Cardiac muscle cell (in vitro differentiated cells and primary cell): Measurements from ENCODE around the gene EXOC4. TPM values are rescaled to one million over a fixed set of nuclear protein-coding genes. Genes with fewer than 3 reads are reported as not detected.

Experiments used
- DNase-seq, 2 donors: peaks; one replicate each; pipeline versions ENCODE4 v3.0.0 to v3.0.0-alpha.2; 2010 to 2017; ENCODE audit warnings: low read depth in 1 of 2, low spot score in 1 of 2
- H3K27ac ChIP-seq: fragments of 200-600 bp; sonication (generic); 2 replicates; pipeline ENCODE4 v1.5.1; 2016
- H3K27me3 ChIP-seq: fragments of 200-600 bp; sonication (generic); 2 replicates; pipeline ENCODE4 v1.6.0; 2016; ENCODE audit warnings: control low read depth
- H3K36me3 ChIP-seq: fragments of 200-600 bp; sonication (generic); 2 replicates; pipeline ENCODE4 v1.5.1; 2016; ENCODE audit warnings: control low read depth
- H3K4me1 ChIP-seq: fragments of 200-600 bp; sonication (generic); 2 replicates; pipeline ENCODE4 v1.8.1; 2017; ENCODE audit warnings: low read depth, mild to moderate bottlenecking, mixed run types
- H3K4me3 ChIP-seq: fragments of 200-600 bp; sonication (generic); 2 replicates; pipeline ENCODE4 v1.5.1; 2016; ENCODE audit warnings: mild to moderate bottlenecking
- H3K9me3 ChIP-seq: fragments of 200-600 bp; sonication (generic); 2 replicates; pipeline ENCODE4 v1.5.1; 2017; ENCODE audit warnings: low read depth, mild to moderate bottlenecking, control low read depth
- polyA plus RNA-seq: library from polyadenylated mRNA; unstranded; fragments of >200 nt; fragmentation: Nextera tagmentation; extraction: Ambion mirVana; gene quantifications from 2 replicates; pipeline ENCODE4 v1.2.1, GENCODE V29; 2016
- total RNA-seq: library from RNA; depleted of rRNA; stranded (reverse); fragments of >200 nt; gene quantifications from 2 replicates; pipeline ENCODE4 v1.2.3, GENCODE V29; 2016
- TF ChIP-seq, protein P1 (sequence below): IDR thresholded peaks from 2 replicates; pipeline ENCODE4 v1.5.1; 2012; ENCODE audit warnings: low read depth, mild to moderate bottlenecking, low read length

Gene EXOC4
- total and polyA plus RNA-seq, 2 experiments from 2014 or later = 33.6 to 46.0 TPM

DNA sequence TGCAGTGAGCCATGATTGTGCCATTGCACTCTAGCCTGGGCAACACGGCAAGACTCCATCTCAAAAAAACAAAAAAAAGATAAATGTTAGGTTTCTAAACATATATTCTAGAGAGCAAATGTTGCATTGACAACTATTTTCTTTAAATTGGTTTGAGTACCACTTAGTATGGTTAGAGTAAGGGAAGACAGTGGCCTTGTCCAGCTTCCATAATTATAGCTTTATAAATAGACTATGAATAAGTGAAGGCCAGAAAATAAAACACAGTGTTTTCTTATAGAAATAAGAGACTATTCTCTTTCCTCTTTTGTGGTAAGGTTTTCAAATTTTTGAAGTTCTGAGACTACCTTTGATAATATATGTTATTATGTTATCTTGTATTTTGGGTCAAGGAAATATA lies 50.5 kb downstream of the EXOC4 start:
- H3K9me3 ChIP-seq = no peaks in the 10 kb centered on the region
- no peak overlapping the region for H3K27ac ChIP-seq
- H3K4me3 ChIP-seq = no peak overlapping the region
- H3K4me1 ChIP-seq = no peaks in the 10 kb centered on the region
- H3K36me3 ChIP-seq = peaks cover 8% of the 10 kb centered on the region
- H3K27me3 ChIP-seq = no peaks in the 10 kb centered on the region
- DNase-seq = no peak
- TF ChIP-seq, protein P1, sequence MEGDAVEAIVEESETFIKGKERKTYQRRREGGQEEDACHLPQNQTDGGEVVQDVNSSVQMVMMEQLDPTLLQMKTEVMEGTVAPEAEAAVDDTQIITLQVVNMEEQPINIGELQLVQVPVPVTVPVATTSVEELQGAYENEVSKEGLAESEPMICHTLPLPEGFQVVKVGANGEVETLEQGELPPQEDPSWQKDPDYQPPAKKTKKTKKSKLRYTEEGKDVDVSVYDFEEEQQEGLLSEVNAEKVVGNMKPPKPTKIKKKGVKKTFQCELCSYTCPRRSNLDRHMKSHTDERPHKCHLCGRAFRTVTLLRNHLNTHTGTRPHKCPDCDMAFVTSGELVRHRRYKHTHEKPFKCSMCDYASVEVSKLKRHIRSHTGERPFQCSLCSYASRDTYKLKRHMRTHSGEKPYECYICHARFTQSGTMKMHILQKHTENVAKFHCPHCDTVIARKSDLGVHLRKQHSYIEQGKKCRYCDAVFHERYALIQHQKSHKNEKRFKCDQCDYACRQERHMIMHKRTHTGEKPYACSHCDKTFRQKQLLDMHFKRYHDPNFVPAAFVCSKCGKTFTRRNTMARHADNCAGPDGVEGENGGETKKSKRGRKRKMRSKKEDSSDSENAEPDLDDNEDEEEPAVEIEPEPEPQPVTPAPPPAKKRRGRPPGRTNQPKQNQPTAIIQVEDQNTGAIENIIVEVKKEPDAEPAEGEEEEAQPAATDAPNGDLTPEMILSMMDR = no peak

DNA sequence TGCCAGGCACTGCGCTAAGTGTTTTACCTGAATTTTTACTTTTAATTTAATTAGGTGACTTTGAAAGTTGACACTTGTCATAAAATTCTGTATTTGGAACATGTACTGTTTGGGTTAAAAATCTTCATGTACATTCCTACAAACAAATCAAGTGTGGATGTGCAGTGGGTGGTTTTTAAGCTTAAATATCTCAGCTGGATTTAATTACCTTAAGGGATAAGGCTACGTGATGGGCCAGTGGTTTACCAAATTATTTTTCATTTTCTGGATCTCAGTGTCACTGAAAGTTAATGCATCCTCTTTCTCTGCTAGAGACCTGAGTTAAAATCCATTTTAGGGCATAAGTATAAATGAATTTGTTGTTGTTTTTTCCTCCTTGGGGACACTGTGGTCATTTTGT lies 51.1 kb downstream of the EXOC4 start:
- H3K4me1 ChIP-seq = no peaks in the 10 kb centered on the region
- H3K9me3 ChIP-seq = no peaks in the 10 kb centered on the region
- H3K36me3 ChIP-seq = peaks cover 8% of the 10 kb centered on the region
- TF ChIP-seq, protein P1 = no peak
- no peak overlapping the region for H3K4me3 ChIP-seq
- no peaks in the 10 kb centered on the region for H3K27me3 ChIP-seq
- no peak overlapping the region for H3K27ac ChIP-seq
- DNase-seq = no peak

DNA sequence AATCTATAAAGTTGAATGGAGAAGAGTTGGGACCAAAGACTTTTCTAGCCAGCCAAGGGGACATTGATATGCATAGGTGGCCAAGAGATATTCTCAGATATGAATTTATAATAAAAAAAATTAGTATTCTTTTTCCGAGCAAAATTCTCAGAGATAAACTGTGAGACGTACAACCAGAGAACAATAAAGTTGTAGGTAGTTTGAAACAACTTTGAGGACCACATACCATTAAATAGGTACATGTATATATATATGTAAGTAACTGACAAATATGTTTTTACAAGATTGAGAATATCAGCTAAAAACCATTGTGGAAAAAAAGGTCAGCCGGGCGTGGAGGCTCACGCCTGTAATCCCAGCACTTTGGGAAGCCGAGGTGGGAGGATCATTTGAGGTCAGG lies 56.5 kb downstream of the EXOC4 start:
- H3K27me3 ChIP-seq = no peaks in the 10 kb centered on the region
- no peaks in the 10 kb centered on the region for H3K9me3 ChIP-seq
- H3K4me3 ChIP-seq = no peak overlapping the region
- no peak overlapping the region for H3K27ac ChIP-seq
- no peak for DNase-seq
- peaks cover 8% of the 10 kb centered on the region for H3K36me3 ChIP-seq
- H3K4me1 ChIP-seq = no peaks in the 10 kb centered on the region
- TF ChIP-seq, protein P1 = no peak

DNA sequence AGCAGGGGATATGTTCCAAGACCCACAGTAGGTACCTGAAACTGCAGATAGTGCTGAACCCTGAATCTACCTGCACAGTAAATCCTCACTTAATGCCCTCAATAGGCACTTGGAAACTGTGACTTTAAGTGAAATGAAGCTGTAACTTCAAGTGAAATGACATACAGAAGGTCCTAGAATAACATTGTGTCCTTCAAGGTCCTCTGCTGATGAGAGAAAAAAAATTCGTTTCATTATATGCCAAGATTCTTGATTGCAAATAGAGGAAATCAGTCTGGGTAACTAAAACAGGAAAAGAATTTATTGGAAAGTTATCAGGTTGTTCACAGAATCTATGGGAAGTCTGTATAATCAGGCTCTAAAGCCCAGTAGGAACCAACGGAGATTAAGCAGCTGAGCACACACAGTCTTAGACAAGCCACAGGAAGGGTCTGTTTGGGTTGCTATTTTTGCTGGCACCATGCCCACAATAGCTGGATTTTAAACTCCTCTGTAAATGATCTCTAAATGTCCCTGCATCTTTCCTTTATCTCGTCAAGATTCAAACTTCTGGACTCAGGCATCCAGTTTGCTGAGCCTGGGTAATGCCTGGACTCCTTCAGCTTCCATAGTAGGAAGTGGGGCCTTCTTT lies 57.5 kb downstream of the EXOC4 start:
- no peak overlapping the region for H3K27ac ChIP-seq
- H3K36me3 ChIP-seq = peaks cover 8% of the 10 kb centered on the region
- TF ChIP-seq, protein P1 = no peak

DNA sequence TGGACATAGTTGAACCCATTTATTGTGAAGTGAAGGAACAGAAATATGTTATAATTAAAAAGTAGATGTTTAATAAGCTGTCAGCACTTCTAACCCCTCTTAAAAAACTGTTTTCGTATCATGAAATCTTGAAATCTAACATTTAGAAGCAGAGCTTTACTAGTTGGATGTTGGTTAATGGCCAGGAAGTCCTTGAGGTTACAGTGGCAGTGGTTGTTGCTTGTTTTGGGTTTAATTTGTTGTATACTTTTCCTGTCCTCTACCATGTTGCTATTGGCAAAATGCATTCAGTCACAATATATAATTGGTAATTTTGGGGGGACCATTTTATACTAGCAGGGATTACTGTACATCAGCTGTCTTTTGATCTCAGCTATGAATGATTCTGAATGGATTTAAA lies 60.7 kb downstream of the EXOC4 start:
- no peak overlapping the region for H3K27ac ChIP-seq
- TF ChIP-seq, protein P1 = no peak
- no peak overlapping the region for H3K4me3 ChIP-seq
- no peaks in the 10 kb centered on the region for H3K36me3 ChIP-seq
- DNase-seq = no peak
- no peaks in the 10 kb centered on the region for H3K27me3 ChIP-seq
- no peaks in the 10 kb centered on the region for H3K4me1 ChIP-seq
- no peaks in the 10 kb centered on the region for H3K9me3 ChIP-seq

More for the DNA sequence above, 57.5 kb downstream of the EXOC4 start:
- Histone ChIP-seq H3K9me3 (no peaks in the 10 kb centered on the region), H3K4me1 (no peaks in the 10 kb centered on the region), H3K4me3 (no peak overlapping the region), H3K27me3 (no peaks in the 10 kb centered on the region)
- DNase-seq = peak; percentile 8 to 70

DNA sequence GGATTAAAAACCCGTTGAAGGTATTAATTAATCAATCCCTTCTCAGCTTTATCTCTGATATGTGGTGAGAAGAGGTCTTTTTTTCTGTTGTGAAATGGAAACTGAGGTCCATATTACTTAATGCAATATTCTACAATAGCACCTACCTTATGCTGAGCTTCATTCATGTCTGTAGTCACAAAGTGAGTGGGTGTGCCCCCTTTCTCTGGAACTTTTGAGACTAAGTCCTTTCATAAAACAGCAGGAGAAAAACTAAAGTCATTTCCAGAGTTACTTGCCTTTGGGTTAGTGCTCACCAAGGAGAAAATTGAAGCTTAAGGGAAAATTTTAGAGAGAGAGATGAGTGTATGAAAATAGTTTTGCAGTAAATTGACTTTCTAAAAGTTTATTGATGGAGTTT lies 61.2 kb downstream of the EXOC4 start:
- Histone ChIP-seq H3K27me3 (no peaks in the 10 kb centered on the region), H3K36me3 (no peaks in the 10 kb centered on the region), H3K9me3 (no peaks in the 10 kb centered on the region), H3K27ac (no peak overlapping the region), H3K4me1 (no peaks in the 10 kb centered on the region), H3K4me3 (no peak overlapping the region)
- DNase-seq = no peak
- TF ChIP-seq, protein P1 = no peak
